CD4-positive, alpha-beta T cell treated with Interleukin-17A for 1 hour (primary cell): Measurements from ENCODE around the gene SCRN3.
A peak's percentile ranks its signal among the peaks of the same experiment; 100 is the strongest.
"Not testable (repeated sequence)": the region's sequence is repeated elsewhere in the genome, so short reads cannot be mapped to it uniquely, and the experiment has no call there.

ENCODE experiments used
- DNase-seq: peaks from one replicate; pipeline ENCODE4 v3.0.0-alpha.2; 2020

Gene SCRN3

GRCh38 chr2:174395284-174395968 is at the start of gene SCRN3:
SCRN3 (plus strand) TSS chr2:174395730; CDS start chr2:174398284, 2,554 bp downstream.
- peak; percentile 89 for DNase-seq

GRCh38 chr2:174350018-174350417 is 45.5 kb upstream of the SCRN3 start:
- no peak for DNase-seq

- no peak for DNase-seq
These were observed 44.8 kb upstream of the SCRN3 start for GRCh38 chr2:174350593-174351181.

GRCh38 chr2:174353004-174353403 is 42.5 kb upstream of the SCRN3 start:
- no peak for DNase-seq

- no peak for DNase-seq
These were observed 39.2 kb upstream of the SCRN3 start for GRCh38 chr2:174356347-174356746.

- DNase-seq: not testable (repeated sequence)
These were observed 35.9 kb upstream of the SCRN3 start for GRCh38 chr2:174359663-174360062.

GRCh38 chr2:174362949-174363348 is 32.6 kb upstream of the SCRN3 start:
- no peak for DNase-seq

GRCh38 chr2:174363492-174364225 is 31.9 kb upstream of the SCRN3 start:
- DNase-seq: not testable (repeated sequence)

- DNase-seq: no peak
These were observed 30.9 kb upstream of the SCRN3 start for GRCh38 chr2:174364628-174365027.

GRCh38 chr2:174365571-174365970 is 30.0 kb upstream of the SCRN3 start:
- DNase-seq: no peak

GRCh38 chr2:174368691-174369090 is 26.8 kb upstream of the SCRN3 start:
- no peak for DNase-seq

GRCh38 chr2:174376967-174377366 is 18.6 kb upstream of the SCRN3 start:
- DNase-seq: no peak

- DNase-seq: no peak
These were observed 11.7 kb upstream of the SCRN3 start for GRCh38 chr2:174383796-174384195.

GRCh38 chr2:174385201-174385600 is 10.3 kb upstream of the SCRN3 start:
- no peak for DNase-seq

- DNase-seq: not testable (repeated sequence)
These were observed 6.8 kb upstream of the SCRN3 start for GRCh38 chr2:174388706-174389105.

GRCh38 chr2:174389542-174389941 is 6.0 kb upstream of the SCRN3 start:
- no peak for DNase-seq

- DNase-seq: not testable (repeated sequence)
These were observed 5.2 kb upstream of the SCRN3 start for GRCh38 chr2:174390303-174390702.

GRCh38 chr2:174392706-174393105 is 2.8 kb upstream of the SCRN3 start:
- no peak for DNase-seq

GRCh38 chr2:174395969-174396630 is 570 bp downstream of the SCRN3 start:
- no peak for DNase-seq

- no peak for DNase-seq
These were observed 2.2 kb downstream of the SCRN3 start for GRCh38 chr2:174397773-174398172.

- DNase-seq: no peak
These were observed 3.6 kb downstream of the SCRN3 start for GRCh38 chr2:174399171-174399570.

GRCh38 chr2:174400853-174401252 is 5.3 kb downstream of the SCRN3 start:
- DNase-seq: no peak

GRCh38 chr2:174403628-174404027 is 8.1 kb downstream of the SCRN3 start:
- no peak for DNase-seq
